RPMI8226 (cell line): ENCODE data around the gene N4BP3.
"Not testable (repeated sequence)": the region's sequence is repeated elsewhere in the genome, so short reads cannot be mapped to it uniquely, and the experiment has no call there.

ENCODE experiments used
- DNase-seq: peaks from one replicate; pipeline ENCODE4 v3.0.0-alpha.2; 2015

Gene N4BP3, protein sequence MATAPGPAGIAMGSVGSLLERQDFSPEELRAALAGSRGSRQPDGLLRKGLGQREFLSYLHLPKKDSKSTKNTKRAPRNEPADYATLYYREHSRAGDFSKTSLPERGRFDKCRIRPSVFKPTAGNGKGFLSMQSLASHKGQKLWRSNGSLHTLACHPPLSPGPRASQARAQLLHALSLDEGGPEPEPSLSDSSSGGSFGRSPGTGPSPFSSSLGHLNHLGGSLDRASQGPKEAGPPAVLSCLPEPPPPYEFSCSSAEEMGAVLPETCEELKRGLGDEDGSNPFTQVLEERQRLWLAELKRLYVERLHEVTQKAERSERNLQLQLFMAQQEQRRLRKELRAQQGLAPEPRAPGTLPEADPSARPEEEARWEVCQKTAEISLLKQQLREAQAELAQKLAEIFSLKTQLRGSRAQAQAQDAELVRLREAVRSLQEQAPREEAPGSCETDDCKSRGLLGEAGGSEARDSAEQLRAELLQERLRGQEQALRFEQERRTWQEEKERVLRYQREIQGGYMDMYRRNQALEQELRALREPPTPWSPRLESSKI

DNA sequence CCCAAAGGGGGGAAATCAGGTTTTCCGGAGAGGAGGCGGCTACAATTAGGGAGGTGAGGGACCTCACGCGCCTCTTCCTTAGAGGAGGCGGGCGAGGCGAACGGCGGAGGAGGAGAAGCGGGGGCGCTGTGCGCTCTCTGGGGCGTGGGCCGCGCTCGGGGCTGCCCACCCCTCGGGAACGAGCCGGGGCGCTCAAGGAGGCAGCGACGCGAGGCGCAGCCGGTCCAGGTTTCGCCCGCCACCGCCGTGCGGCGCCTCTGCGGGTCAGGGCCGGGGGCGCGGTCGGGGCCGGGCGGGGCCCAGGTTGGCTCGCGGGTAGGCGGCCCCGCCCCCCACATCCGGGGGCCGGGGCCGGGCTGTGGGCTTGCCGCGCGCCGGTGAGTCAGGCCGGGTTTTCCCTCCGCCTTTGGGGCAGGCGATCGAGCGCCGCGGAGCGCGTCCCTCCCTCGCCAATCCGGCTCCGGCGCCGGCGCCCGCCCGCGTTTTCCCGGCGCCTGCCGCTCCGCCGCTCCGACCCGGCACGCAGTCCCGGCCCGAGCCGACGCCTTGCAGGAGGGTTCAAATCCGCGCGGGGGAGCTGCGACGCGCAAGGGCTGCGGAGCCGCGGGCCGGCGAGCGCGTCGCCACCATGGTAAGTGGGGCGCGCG lies at the start of gene N4BP3:
Gene N4BP3, plus strand, starts transcription at position 392 of the 647 bp plus-strand sequence. CDS start 6,052 bp downstream, outside the sequence.
- peak; percentile 88 for DNase-seq

DNA sequence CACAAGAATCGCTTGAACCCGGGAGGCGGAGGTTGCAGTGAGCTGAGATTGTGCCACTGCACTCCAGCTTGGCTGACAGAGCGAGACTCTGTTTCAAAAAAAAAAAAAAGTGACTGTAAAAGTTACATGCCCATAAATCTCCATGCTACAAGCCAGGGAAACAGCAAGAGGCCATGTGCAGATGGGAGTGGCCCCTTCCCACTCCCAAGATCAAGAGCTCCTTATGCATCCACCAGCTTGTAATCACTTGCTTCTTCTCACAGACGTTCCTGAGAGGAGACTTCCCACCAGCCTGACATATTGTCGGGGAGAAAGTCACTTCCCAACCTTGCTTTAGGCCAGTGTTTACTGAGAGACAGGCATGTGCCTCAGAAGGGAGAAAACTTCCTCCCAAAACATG lies 45.6 kb upstream of the N4BP3 start:
- DNase-seq = no peak

DNA sequence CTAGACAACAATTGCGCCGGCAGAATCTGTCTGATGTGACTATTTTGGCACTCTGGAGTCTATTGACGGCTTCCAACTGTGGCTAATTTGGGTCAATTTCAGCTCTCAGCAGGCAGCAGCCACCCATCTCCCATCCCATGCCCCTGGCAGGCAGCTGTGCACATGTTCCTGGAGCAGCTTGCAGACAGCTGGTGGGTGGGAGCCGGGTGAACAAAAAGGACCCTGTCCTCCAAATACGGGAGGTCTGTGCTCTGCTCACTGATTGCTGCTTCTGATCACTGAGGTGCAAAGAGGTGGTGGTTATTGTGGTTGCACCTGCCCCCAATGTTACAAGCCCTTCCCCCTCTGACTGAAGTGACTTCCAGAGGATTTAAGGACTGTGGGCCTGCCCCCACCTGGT lies 45.0 kb upstream of the N4BP3 start:
- no peak for DNase-seq

DNA sequence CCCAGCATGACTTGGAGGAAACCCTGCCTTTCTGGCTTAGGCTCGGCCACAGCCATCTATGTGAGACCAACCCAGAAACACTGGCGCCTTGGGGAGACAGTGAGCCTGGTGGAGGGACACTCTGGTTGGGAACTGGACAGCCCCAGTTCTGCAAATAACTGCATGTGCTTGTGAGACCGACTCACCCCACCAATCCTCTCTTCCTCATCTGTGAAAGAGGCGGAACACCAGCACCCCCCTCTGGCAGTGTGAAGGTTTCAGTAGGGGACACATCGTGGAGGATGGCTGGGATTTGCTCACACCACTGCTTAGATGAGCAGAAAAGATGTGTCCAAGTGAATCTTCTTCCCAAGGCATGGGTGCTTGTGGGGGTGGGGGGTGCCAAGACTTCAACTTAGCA lies 43.4 kb upstream of the N4BP3 start:
- peak; percentile 77 for DNase-seq

DNA sequence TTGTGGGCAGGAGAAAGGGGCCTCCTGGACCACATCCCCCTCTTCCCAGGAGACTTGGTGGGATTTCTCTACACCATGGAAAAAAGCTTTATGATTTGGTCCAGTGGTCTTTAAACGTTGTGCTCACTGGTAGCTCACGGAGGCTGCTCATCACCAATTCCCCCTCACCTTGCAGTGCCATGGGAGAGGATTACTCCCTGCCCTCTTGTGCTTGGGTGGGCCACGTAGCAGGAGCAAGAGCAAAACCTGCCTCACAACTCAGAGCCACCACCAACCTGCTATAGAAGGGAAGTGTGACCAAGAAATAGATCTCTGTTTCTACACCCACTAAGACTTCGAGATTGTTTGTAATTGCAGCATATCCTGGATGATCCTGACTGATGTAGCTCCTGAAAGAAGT lies 42.2 kb upstream of the N4BP3 start:
- no peak for DNase-seq

DNA sequence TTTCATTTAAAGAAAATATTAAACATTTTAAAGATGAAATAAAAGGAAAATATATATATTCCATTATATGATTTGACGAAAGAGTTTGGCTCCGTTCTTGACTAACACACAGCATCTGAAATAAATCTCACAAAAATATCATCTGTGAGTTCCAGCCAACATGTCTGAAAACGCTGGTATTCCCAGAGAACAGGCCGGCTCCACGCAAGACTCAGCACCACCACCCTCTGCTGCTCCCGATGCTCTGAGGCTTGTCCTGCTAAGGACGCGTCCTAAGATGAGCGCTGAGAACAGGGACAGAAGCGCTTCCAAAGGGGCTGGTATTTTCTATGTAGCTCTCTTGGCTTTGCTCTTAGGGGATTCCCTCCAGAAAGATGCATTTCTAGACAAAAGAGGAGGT lies 40.6 kb upstream of the N4BP3 start:
- DNase-seq = no peak

DNA sequence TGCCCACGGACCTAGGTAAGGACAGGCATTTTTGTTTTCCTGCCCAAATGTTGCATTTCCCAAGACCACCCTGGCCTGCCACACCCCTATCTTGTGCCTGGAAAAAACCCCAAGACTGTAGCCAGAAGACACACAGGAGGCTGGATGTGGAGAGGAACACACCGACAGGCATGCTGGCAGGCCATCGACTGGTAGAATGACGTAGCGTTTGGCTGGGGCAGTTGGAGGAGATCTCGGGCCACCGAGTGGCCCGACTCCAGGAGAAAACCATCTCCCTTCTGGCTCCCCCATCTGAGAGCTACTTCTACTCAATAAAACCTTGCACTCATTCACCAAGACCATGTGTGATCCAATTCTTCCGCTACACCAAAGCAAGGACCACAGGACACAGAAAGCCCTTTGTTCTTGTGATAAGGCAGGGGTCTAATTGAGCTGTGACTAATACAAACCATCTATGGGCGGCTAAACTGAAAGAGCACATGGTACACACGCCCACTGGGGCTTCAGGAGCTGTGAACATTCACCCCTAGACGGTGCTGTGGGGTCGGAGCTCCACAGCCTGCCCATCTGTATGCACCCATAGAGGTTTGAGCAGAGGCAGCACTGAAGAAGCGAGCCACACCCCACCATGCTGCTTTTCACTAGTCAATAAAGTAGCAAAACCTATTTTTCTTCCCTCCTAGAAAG lies 38.9 kb upstream of the N4BP3 start:
- DNase-seq = peak; percentile 38

DNA sequence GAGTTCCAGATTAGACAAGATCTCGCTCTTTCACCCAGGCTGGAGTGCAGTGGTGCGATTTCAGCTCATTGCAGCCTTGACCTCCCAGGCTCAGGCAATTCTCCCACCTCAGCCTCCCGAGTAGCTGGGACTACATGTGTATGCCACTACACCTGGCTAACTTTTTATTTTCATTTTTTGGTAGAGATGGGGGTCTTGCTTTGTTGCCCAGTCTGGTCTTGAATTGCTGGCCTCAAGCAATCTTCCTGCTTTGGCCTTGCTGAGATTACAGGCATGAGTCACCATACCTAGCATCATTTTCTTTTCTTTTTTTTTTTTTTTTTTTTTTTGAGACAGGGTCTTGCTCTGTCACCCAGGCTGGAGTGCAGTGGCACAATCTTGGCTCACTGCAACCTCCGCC lies 36.4 kb upstream of the N4BP3 start:
- DNase-seq = not testable (repeated sequence)

DNA sequence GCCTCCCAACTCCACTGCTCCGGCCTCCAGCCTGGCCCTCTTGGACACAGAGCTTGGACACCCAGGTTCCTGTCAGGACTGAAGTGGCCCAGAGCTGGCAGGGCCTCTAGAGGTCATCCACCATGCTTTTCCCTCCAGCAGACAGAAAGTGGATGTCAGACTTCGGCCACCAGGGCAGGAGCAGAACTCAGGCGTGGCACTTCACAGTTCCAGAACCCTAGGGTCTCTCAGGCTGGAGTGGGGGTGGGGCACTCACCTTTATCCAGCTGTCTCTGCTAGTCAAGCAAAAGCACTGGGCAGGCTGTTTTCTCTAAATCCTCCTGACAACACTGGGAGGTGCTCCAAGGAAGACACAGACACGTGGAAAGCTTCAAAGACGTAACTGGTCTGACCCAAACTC lies 35.6 kb upstream of the N4BP3 start:
- DNase-seq = peak; percentile 19

DNA sequence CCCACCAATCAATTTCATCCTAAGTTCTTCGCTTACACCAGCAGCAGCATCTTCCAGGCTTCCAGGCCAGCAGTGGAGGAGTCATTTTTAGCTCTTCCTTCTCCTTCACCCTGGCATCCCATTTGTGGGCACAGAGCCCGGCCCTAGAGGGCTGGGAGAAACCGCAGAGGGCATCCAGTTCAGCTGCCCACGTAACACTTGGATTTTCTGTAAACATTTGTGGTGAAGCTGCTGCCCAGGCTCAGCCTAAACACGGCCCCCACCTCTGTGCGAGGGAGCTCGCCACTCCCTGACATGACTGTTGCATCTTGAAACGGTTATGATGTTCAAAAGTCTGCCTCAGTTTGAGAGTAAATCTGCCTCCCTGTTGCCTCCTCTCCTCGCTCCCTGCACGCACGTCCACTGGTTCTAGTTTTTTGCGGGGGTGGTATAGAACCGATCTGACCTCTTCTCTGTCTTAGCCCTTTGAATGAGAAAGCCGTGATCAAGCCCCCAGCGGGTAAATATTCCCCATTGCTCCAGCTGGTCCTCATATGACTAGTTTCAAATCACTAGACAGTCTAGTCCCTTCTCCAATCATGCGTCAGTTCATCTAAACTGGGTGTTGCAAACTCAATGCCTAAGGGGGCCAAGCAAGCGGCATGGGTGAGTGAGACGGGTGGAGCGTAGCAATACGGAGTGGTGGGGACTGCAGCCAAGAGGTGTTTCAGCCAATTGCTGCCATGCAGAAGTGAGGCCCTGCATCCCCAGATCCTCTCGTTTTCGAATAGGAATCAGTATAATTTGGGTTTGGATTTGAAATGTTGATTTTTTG lies 34.9 kb upstream of the N4BP3 start:
- no peak for DNase-seq

DNA sequence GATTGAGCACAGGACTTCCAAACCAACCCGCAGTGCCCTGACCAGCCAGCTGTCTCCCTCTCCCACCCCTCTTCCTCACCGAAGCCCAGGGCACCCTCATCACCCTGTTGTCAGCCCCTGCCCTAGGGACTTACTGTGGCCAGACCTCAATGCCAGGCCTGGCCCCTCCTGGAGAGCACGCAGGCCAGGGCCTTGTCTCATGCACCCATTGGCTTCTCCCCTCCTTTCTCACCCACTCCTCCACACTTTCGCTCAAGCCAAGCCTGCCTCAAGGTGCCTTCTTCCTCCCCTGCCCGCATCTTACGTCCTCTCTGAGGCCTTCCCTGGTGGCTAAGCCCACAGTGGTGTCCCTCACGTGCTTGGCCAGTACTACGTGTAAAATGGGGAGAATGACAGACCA lies 33.3 kb upstream of the N4BP3 start:
- no peak for DNase-seq

DNA sequence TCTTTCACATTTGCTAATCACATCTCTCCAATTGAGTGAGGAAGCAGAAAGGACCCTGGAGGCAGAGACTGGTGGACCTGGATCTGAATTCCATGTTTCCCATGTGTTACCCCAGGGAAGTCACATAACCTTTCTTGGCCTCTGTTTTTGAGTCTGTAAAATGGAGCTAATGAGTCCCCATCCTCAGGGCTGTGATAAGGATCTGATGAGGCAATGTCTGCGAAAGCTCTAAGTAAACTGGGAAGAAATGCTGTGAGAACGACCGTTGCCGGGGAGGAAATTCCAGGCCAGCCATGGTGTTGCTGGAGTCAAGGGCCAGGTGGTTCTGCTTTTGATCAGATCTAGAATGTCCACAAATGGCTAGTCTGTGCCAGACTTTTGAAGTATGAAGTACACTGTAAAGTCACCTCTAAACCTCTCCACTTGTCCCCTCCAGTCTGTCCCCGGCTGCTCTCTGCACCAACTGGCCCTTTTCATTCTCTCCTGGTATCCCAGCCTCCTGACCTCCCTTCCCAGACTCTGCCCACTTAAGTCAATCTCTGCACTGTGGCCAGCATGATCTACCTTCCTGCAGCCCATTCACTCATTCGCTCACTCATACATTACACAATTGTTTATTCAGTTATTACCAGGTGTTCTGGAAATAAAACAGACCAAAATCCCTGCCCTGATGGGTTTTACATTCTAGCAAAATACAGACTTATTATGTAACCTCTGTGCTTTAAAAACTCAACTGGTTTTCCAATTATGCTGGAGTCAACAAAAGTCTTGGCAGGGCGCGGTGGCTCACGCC lies 32.5 kb upstream of the N4BP3 start:
- no peak for DNase-seq

DNA sequence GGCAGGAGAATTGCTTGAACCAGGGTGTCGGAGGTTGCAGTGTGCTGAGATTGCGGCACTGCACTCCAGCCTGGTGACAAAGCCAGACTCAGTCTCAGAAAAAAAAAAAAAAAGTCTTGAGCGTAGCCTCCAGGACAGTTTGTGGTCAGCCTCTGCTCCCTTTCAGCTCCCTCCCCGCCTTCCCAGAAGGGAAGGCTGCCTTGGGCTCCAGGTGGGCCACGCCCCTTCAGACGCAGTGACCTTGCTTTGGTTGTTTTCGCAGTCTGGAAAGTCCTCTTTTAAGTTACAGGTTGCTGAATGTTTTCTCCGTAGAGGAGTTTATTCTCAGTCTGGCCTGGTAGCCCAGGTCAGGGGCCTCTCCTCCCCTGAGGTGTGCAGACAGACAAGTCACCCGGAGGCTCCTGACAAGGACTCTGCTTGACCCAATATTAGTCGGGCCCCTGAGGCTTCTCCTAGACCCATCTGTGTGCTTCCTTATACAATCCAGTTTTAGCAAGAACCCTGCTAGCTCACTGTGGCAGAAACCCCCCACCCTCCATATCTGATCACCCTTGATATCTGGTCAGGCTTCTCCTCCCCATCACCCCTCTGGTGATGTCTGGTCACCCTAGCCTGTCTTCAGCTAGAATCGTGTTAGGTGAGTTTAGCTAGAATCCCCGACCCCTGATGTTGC lies 31.6 kb upstream of the N4BP3 start:
- peak; percentile 34 for DNase-seq

DNA sequence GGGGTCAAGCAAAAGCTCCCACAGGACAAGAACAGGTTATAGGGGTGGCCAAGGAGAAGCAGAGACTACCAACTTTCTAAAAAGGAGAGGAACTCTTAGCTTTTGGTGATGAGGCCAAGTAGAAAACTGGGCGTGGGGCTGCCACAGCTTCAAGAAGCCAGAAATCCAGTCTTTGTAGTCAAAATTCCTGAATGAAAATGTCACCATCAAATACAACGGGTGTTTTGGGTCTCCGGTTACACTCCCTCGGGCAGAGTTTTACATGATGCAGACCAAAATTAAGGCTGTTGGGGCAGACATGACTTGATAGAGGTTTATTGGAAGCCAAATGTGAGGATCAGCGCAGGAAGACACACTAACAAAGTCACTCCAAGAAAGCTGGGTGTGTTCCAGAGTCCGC lies 29.4 kb upstream of the N4BP3 start:
- DNase-seq = no peak

DNA sequence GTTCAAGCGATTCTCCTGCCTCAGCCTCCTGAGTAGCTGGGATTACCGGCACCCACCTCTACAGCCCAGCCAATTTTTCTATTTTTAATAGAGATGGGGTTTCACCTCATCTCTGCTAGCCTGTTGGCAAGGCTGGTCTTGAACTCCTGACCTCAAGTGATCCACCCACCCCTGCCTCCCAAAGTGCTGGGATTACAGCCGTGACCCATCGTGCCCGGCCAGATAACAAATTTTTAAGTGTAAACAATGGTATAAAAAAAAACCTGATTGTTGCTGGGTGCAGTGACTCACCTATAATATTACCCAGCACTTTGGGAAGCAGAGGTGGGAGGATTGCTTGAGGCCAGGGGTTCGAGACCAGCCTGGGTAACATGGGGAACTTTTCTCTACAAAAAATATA lies 28.0 kb upstream of the N4BP3 start:
- no peak for DNase-seq

DNA sequence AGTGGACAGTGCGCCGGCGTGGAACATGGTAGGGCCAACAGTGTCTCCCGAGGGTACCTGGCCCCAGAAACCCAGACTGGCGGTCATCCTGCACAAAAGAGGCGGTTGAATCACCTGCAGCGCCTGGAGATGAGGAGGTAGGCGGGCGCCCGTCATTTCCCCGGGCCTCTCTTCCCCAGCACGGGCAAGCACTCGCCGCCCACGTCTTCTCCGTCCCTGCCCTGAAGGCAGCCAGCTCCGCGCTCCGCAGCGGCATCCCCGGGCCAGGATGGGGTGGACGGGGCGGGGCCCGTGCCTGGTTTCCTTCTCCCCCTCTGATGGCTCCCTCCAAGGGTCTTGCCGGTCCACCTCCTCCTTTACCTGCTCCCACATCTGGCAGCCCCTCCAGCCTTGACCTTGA lies 27.1 kb upstream of the N4BP3 start:
- DNase-seq = no peak

DNA sequence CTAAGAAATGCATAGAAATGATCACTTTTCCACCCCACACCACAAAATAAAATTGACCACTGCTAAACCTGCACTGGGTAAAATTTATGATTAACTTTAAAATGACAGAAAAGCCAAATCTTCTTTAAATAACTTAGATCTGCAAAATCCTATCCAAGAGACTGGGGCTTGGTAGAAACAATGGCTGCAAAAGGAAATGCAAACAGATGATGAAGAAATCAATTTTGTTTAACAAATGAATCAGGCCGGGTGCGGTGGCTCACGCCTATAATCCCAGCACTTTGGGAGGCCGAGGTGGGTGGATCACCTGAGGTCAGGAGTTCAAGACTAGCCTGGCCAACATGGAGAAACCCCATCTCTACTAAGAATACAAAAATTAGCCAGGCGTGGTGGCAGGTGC lies 26.1 kb upstream of the N4BP3 start:
- DNase-seq = not testable (repeated sequence)

DNA sequence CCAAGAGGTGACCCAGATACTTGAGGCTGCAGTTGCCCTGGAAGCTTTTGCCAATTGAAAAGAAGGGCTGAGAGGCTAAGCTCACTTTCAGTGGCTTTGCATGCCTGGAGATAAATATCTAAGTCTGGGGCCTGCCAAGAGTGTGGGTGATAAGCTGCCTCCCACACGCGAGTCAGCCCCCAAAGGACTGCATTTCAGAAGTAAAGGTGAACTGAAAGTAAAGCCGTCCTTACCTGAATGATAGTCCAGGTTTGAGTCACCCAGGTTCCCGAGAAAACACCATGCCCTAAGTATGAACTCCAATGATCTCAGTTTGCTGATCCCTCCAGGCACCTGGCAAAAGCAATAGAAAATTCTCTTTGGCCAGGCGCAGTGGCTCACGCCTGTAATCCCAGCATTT lies 22.5 kb upstream of the N4BP3 start:
- no peak for DNase-seq

DNA sequence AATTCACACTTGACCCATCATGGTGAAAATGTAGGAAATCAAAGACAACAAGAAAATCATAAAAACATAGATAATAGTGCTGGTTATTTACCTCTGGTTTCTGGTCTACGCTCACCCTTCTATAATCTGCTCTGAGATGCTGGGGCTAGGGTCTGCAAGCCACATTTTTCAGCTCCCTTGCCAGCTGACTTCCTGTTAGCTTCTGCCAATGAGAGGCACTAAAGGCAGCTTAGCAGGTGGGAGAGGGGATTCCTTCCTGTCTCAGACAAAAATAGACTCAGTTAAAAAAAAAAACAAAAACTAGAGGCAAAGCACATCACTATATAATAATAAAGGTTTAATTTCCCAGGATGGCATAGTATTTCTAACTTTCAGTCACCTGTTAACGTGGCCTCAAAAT lies 20.2 kb upstream of the N4BP3 start:
- no peak for DNase-seq

DNA sequence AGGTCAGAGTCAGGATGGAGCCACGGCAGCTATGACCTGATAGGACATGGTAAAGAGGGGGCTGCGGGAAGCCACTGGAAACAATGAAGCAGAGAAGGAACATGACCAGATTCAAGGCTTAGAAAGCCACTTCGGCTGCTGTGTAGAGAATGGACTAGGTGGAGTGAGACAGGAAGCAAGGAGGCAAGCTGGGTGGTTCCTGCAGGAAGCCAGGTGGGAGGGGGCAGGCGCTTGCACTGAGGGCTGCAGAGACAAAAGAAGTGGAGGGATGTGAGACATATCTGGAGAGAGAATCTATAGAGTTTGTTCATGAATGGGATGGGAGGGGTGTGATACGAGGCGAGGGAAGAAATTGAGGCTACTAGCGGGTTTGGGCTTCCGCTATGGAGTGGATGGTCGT lies 19.0 kb upstream of the N4BP3 start:
- DNase-seq = no peak

DNA sequence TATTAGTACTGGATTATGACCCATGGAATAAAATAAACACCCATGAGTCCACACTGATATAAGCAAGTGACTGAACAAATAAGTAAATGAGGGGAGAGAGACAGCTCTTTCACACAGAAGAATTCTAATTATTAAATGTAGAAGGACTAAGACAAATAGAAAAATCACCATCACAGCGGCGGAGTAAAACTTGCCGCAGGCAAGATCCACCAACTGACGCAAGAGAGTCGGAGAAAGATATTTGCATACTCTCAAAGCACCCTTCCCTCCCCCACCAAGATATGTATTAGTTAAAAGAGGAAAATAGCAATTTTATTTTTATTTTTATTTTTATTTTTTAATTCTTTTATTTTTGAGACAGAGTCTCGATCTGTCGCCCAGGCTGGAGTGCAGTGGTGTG lies 14.6 kb upstream of the N4BP3 start:
- DNase-seq = no peak
